Measurements from ENCODE around the gene GOLGA6L4.
"Not testable (repeated sequence)": the region's sequence is repeated elsewhere in the genome, so short reads cannot be mapped to it uniquely, and the experiment has no call there.

GOLGA6L4 gene

GRCh38 chr15:84235573-84235972 lies at the start of gene GOLGA6L4:
Gene GOLGA6L4 (plus strand): TSS chr15:84235773. CDS start chr15:84235835, 62 bp downstream.
- DNase-seq (ENCODE audit: low spot score): not testable (repeated sequence)

- not testable (repeated sequence) for DNase-seq (ENCODE audit: low spot score)
Measured at GRCh38 chr15:84192982-84193381, 42.6 kb upstream of the GOLGA6L4 start.

- not testable (repeated sequence) for DNase-seq (ENCODE audit: low spot score)
Measured at GRCh38 chr15:84195603-84196002, 40.0 kb upstream of the GOLGA6L4 start.

DNA sequence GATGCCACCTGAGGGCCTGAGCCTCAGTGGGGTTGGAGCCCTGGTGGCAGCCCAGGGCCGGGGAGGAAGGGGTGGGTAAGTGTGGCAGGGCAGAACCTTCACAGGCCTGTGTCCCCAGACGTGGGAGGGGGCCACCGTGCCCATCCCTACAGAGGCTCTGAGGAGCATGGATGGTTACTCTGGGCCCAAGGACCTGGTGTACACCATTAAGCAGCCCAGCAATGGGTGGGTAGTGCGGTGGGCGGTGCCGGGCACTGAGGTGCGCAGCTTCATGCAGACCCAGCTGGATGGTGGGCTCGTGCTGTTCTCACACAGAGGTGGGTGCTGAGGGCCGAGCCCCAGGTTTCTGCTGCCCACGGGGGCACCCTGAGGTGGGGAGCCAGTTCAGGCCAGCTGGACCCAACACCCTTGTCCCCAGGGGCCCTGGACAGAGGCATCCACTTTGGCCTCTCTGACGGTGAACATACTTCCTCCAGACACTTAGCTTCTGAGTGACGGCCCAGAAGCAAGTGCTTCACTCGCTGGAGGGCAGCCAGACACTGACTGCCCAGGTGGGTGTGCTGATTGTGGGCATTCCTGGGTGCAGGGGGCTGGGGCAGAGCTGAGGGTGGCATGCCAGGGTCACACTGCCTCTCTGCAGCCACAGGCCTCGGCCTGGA lies 38.9 kb upstream of the GOLGA6L4 start:
- DNase-seq (ENCODE audit: low spot score): not testable (repeated sequence)

- DNase-seq (ENCODE audit: low spot score): not testable (repeated sequence)
Measured at GRCh38 chr15:84199865-84200264, 35.7 kb upstream of the GOLGA6L4 start.

- DNase-seq (ENCODE audit: low spot score): not testable (repeated sequence)
Measured at GRCh38 chr15:84246441-84246840, 10.9 kb downstream of the GOLGA6L4 start.
